Right lobe of liver (tissue), 4 donors: ENCODE measurements around the gene UBE2QL1.

Source experiments
- CTCF ChIP-seq, 4 donors: fragments of 200-600 bp in 3 of 4; fragments of 450-650 bp in 1 of 4; IDR thresholded peaks; one replicate each; pipeline versions ENCODE4 v1.5.1 to v1.8.0; 2016 to 2022; ENCODE audit warnings: antibody characterized with exemption in 4 of 4, mild to moderate bottlenecking in 2 of 4
- POLR2A ChIP-seq: fragments of 450-650 bp; IDR thresholded peaks from one replicate; pipeline ENCODE4 v1.6.1; 2017; ENCODE audit warnings: antibody characterized with exemption, mild to moderate bottlenecking
- donor health status: DM: no; HTN: no; CAD: no.
- donor health status: DM: no; HTN: no; CAD: no.
- donor health status: DM: no; HTN: yes; CAD: no.

- no peak for TF ChIP-seq CTCF (IDR thresholded peaks at IDR 0.05)
- TF ChIP-seq POLR2A, result no peak
These were observed 31.0 kb upstream of the UBE2QL1 start for GRCh38 chr5:6417657-6418056.
